HAP-1 (cell line): ENCODE data around the gene LSS.
"Not testable (repeated sequence)": the region's sequence is repeated elsewhere in the genome, so short reads cannot be mapped to it uniquely, and the experiment has no call there.

Source experiments
- DNase-seq, 2 experiments: peaks; one replicate each; pipeline ENCODE4 v3.0.0-alpha.2; 2016 to 2020; ENCODE audit warnings: low spot score in 2 of 2
- H3K27me3 ChIP-seq: fragments of 250-450 bp; sonication (Bioruptor Pico); 2 replicates; pipeline ENCODE4 v1.5.1; 2020; ENCODE audit warnings: low read depth, mild to moderate bottlenecking, moderate library complexity
- H3K36me3 ChIP-seq: fragments of 250-450 bp; sonication (Bioruptor Pico); replicated peaks from 2 replicates; pipeline ENCODE4 v1.5.1; 2020; ENCODE audit warnings: mild to moderate bottlenecking
- H3K4me1 ChIP-seq: fragments of 250-450 bp; sonication (Bioruptor Pico); 2 replicates; pipeline ENCODE4 v1.5.1; 2020; ENCODE audit warnings: mild to moderate bottlenecking
- H3K4me3 ChIP-seq: fragments of 250-450 bp; sonication (Bioruptor Pico); 2 replicates; pipeline ENCODE4 v1.5.1; 2020; ENCODE audit warnings: mild to moderate bottlenecking, moderate library complexity
- H3K9me3 ChIP-seq: fragments of 250-450 bp; sonication (Bioruptor Pico); 2 replicates; pipeline ENCODE4 v1.5.1; 2020; ENCODE audit warnings: mild to moderate bottlenecking, moderate library complexity
- in situ Hi-C: fragments of 300-500 bp; cut with MboI; formaldehyde crosslinking; loops from 3 replicates; pipeline ENCODE4 v1.14.3; 2020; ENCODE audit warnings: low sequenced_read_pairs, inconsistent platforms, mixed read lengths

Gene LSS

DNA sequence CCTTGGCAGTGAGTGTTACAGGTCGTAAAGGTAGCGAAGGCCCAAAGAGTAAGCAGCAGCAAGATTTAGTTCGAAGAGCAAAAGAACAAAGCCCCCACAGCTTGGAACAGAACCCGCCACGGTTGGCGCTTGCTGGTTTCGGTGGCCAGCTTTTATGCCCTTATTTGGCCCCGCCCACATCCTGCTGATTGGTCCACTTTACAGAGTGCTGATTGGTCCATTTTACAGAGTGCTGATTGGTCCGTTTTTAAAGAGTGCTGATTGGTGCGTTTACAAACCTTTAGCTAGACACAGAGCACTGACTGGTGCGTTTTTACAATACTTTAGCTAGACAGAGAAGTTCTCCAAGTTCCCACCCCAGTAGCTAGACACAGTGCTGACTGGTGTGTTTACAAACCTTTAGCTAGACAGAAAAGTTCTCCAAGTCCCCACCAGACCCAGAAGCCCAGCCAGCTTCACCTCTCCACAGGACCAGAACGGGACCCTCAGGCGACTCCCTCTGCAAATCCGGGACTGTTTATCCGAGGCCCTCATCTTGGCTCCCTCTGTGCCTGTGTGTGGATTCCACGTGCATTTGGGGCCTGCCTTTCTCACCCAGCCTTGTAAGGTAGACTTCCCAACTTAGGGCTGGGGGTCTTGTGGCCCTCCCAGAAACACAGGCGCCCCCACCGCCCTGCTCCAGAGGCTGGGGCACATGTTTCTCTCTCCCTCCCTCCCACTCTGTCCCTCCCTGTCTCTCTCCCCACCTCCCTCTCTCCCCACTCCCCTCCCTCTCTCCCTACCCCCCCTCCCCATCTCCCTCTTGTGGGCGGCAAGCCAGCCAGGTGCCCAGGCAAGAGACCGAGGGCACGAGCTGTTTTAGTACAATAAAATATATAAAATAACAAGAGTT lies 85.7 kb downstream of the LSS start:
- in situ Hi-C loops = no loop called here
- Histone ChIP-seq H3K4me3 (no peak overlapping the region), H3K27me3 (no peaks in the 10 kb centered on the region), H3K4me1 (peaks cover 5% of the 10 kb centered on the region; the same call in 1 of the 2 replicates), H3K9me3 (0 out of 2 replicates have a peak, but pooled peaks cover 3% of the 10 kb centered on the region), H3K36me3 (no peaks in the 10 kb centered on the region)
- DNase-seq = peak in 1 of 2 experiments; percentile 34

DNA sequence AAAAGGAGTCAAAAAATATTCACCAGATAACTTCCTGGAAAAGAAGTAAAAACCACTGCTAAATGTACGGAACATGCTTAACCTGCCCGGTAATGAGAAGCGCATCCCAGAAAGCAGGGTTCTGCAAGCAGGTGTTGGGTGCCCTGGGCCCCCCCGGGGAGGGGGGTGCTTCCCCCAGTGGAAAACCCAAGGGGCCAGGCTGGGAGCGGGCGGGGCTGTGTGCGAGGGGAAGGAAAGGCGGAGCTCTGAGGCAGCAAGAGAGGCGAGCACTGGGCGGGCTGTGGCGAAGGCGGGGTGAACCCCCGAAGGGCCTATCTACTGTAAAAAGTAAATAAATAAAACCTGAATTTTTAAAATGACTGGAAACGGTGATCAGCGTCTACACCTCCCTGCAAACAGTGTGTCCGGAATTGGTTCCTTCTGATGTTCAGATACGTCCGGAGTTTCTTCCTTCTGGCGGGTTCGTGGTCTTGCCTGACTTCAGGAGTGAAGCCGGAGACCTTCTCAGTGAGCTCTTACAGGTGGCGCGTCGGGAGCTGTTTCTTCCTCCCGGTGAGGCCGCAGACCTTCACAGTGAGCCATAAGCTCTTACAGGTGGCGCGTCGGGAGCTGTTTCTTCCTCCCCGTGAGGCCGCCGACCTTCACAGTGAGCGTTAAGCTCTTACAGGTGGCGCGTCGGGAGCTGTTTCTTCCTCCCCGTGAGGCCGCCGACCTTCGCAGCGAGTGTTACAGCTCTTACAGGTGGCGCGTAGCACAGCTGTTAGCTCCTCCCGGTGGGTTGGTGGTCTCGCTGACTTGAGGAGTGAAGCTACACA lies 86.6 kb downstream of the LSS start:
- no peaks in the 10 kb centered on the region for H3K27me3 ChIP-seq
- DNase-seq = no peak
- peaks cover 5% of the 10 kb centered on the region; the same call in 1 of the 2 replicates for H3K4me1 ChIP-seq
- no peaks in the 10 kb centered on the region for H3K36me3 ChIP-seq
- no peak overlapping the region for H3K4me3 ChIP-seq
- H3K9me3 ChIP-seq = 0 out of 2 replicates have a peak, but pooled peaks cover 3% of the 10 kb centered on the region
- in situ Hi-C loops = no loop called here

DNA sequence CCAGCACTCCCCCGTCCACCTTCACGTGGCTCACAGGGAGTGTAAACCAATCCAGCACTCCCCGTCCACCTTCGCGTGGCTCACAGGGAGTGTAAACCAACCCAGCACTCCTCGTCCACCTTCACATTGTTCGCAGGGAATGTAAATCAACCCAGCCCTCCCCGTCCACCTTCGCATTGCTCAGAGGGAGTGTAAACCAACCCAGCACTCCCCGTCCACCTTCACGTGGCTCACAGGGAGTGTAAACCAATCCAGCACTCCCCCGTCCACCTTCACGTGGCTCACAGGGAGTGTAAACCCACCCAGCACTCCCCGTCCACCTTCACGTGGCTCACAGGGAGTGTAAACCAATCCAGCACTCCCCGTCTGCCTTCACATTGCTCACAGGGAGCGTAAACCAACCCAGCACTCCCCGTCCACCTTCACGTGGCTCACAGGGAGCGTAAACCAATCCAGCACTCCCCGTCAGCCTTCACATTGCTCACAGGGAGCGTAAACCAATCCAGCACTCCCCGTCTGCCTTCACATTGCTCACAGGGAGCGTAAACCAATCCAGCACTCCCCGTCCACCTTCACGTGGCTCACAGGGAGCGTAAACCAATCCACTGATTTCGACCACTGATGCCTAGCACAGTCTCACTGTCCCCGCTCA lies 88.1 kb downstream of the LSS start:
- DNase-seq, H3K27me3 ChIP-seq, H3K4me3 ChIP-seq, in situ Hi-C loops, H3K36me3 ChIP-seq, H3K9me3 ChIP-seq, H3K4me1 ChIP-seq: not testable (repeated sequence)

DNA sequence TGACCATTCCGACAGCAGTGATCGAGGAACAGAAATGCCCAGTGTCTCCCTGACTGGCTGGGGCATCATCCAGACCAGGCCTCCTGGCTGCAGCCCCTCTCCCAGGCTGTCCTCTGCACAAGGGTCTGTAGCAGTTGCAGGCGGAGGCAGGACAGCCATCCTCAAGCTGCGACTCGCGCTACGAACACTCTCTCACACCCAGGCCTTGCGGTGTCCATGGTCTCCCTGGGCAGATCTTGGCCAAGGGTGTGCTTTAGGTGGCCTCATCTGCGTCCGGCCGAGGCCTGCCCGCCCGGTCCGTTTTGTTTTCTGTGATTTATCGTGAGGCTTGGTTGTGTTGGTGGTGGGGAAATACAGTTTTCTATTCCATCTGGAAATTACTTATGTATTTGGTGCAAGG lies 88.9 kb downstream of the LSS start:
- no peaks in the 10 kb centered on the region for H3K27me3 ChIP-seq
- H3K4me3 ChIP-seq = no peak overlapping the region
- no peak for DNase-seq
- no peaks in the 10 kb centered on the region for H3K36me3 ChIP-seq
- 0 out of 2 replicates have a peak, but pooled peaks cover 3% of the 10 kb centered on the region for H3K9me3 ChIP-seq
- peaks cover 5% of the 10 kb centered on the region; the same call in 1 of the 2 replicates for H3K4me1 ChIP-seq
- in situ Hi-C loops = no loop called here

DNA sequence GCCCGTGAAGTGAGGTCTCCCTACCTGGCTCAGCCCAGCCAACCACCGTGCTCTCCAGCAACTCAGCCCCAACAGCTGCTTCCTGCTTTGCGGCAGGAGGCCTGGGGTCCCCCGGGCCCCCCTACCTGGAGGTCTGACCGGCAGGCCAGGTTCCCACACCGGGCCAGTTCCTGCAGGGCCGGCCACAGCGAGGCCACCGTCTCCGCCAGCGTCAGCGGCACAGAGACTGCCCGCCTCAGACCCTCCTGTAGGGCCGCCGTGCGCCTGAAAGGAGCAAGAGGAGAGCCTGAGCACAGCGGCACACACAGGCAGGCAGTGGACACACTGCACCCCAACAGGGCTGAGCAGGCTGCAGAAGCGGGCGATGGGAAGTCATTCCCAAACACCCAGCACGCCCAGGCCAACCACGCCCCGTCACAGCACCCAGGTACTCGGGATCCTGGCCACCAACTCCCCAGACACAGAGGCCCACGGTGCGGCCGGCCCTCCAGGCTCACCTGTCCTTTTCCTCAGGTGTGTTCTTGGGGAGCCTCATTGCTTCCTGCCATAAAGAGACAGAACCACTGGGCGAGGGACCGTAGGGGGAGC lies 90.1 kb downstream of the LSS start:
- Histone ChIP-seq H3K9me3 (0 out of 2 replicates have a peak, but pooled peaks cover 3% of the 10 kb centered on the region), H3K4me3 (no peak overlapping the region), H3K4me1 (no peaks in the 10 kb centered on the region), H3K27me3 (no peaks in the 10 kb centered on the region), H3K36me3 (no peaks in the 10 kb centered on the region)
- in situ Hi-C loops = no loop called here
- no peak for DNase-seq
